Hepatocyte (in vitro differentiated cells): Measurements from ENCODE around the gene KIF6. TPM values are rescaled to one million over a fixed set of nuclear protein-coding genes. Genes with fewer than 3 reads are reported as not detected.

Experiments
- DNase-seq: peaks from one replicate; pipeline ENCODE4 v3.0.0-alpha.2; 2016; ENCODE audit warnings: low spot score
- H2AFZ ChIP-seq: fragments of 200-600 bp; sonication (generic); 2 replicates; pipeline ENCODE4 v1.6.0; 2016; ENCODE audit warnings: antibody characterized with exemption, mild to moderate bottlenecking
- H3K27ac ChIP-seq: fragments of 200-600 bp; sonication (generic); 2 replicates; pipeline ENCODE4 v1.5.1; 2016; ENCODE audit warnings: mild to moderate bottlenecking
- H3K27me3 ChIP-seq: fragments of 200-600 bp; sonication (generic); 2 replicates; pipeline ENCODE4 v1.6.1; 2016
- H3K36me3 ChIP-seq: fragments of 200-600 bp; sonication (generic); replicated peaks from 2 replicates; pipeline ENCODE4 v1.5.1; 2016; ENCODE audit warnings: low read depth; ENCODE audit not compliant: insufficient read depth
- H3K4me1 ChIP-seq: fragments of 200-600 bp; sonication (generic); 2 replicates; pipeline ENCODE4 v1.5.1; 2016; ENCODE audit warnings: mild to moderate bottlenecking, moderate library complexity; ENCODE audit not compliant: insufficient read depth
- H3K4me2 ChIP-seq: fragments of 200-600 bp; sonication (generic); 2 replicates; pipeline ENCODE4 v1.6.0; 2016
- H3K4me3 ChIP-seq: fragments of 200-600 bp; sonication (generic); 2 replicates; pipeline ENCODE4 v1.5.1; 2016; ENCODE audit warnings: mild to moderate bottlenecking
- H3K79me2 ChIP-seq: fragments of 200-600 bp; sonication (generic); 2 replicates; pipeline ENCODE4 v1.6.0; 2017; ENCODE audit warnings: mild to moderate bottlenecking
- H3K9me2 ChIP-seq: fragments of 200-600 bp; sonication (generic); replicated peaks from 2 replicates; pipeline ENCODE4 v1.6.0; 2017; ENCODE audit warnings: mild to moderate bottlenecking; ENCODE audit not compliant: insufficient read depth
- H3K9me3 ChIP-seq: fragments of 200-600 bp; sonication (generic); 2 replicates; pipeline ENCODE4 v1.5.1; 2016; ENCODE audit warnings: low read depth, mild to moderate bottlenecking
- H4K20me1 ChIP-seq: fragments of 200-600 bp; sonication (generic); 2 replicates; pipeline ENCODE4 v1.6.0; 2016; ENCODE audit warnings: mild to moderate bottlenecking; ENCODE audit not compliant: insufficient read depth, poor library complexity, severe bottlenecking
- CTCF ChIP-seq: fragments of 200-600 bp; sonication (generic); IDR thresholded peaks from 2 replicates; pipeline ENCODE4 v1.5.1; 2016; ENCODE audit warnings: antibody characterized with exemption, mild to moderate bottlenecking; ENCODE audit not compliant: poor library complexity
- EZH2 ChIP-seq: fragments of 200-600 bp; sonication (generic); IDR thresholded peaks from 2 replicates; pipeline ENCODE4 v1.6.1; 2016; ENCODE audit warnings: antibody characterized with exemption, mild to moderate bottlenecking, borderline replicate concordance
- EZH2phosphoT487 ChIP-seq: fragments of 200-600 bp; sonication (generic); IDR thresholded peaks from one replicate; pipeline ENCODE4 v1.6.1; 2018; ENCODE audit warnings: antibody characterized with exemption, mild to moderate bottlenecking, low read depth, moderate library complexity; ENCODE audit not compliant: unreplicated experiment, severe bottlenecking
- WGBS: methylation state at CpG from one replicate; pipeline ENCODE4 v1.1.6; 2016; ENCODE audit warnings: low lambda C conversion rate; ENCODE audit errors: missing lambda C conversion rate; 5-methylcytosine and 5-hydroxymethylcytosine counted together
- polyA plus RNA-seq: library from polyadenylated mRNA; unstranded; fragments of >200 nt; fragmentation: Nextera tagmentation; extraction: Ambion mirVana; gene quantifications from 2 replicates; pipeline ENCODE4 v1.2.1, GENCODE V29; 2016
- total RNA-seq: library from RNA; depleted of rRNA; stranded (reverse); fragments of >200 nt; gene quantifications from 2 replicates; pipeline ENCODE4 v1.2.3, GENCODE V29; 2014

The KIF6 gene
- total and polyA plus RNA-seq, 2 experiments from 2014 or later: 0.87 to 2.3 TPM

GRCh38 chr6:39453956-39454524 lies 271.2 kb downstream of the KIF6 start:
- Histone ChIP-seq H3K9me2 (no peaks in the 10 kb centered on the region), H3K4me2 (no peak overlapping the region), H3K4me1 (no peaks in the 10 kb centered on the region), H3K79me2 (no peaks in the 10 kb centered on the region), H3K27me3 (no peaks in the 10 kb centered on the region), H3K4me3 (no peak overlapping the region), H3K9me3 (no peaks in the 10 kb centered on the region), H4K20me1 (no peaks in the 10 kb centered on the region), H3K27ac (no peak overlapping the region), H2AFZ (no peak overlapping the region), H3K36me3 (no peaks in the 10 kb centered on the region)
- no peak for TF ChIP-seq CTCF
- TF ChIP-seq EZH2phosphoT487: no peak
- TF ChIP-seq EZH2: no peak
- whole genome bisulfite sequencing: 100% methylated on average over 2 of the region's 2 CpGs
- no peak for DNase-seq

DNA sequence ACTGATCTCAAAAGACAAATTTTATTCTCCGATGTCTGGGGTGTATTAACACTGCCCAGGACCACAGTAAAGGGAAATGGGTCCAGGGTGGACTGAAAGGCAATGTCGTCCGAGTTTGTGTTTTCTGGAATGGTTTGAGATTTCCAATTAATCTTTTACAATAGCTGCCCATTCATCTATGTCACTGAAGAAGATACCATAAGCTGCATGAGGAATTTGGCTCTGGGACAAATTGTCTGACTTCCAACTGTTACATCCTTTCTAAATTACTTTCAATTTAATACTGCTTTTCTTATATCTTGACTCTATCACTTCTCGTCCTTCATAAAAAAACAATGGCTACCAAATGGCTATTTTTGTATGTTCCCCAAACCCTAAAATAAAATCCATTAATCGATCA lies 272.0 kb downstream of the KIF6 start:
- no peaks in the 10 kb centered on the region for H4K20me1 ChIP-seq
- no peak overlapping the region for H3K27ac ChIP-seq
- no peak overlapping the region for H3K4me3 ChIP-seq
- H3K36me3 ChIP-seq: no peaks in the 10 kb centered on the region
- H3K27me3 ChIP-seq: no peaks in the 10 kb centered on the region
- H3K9me3 ChIP-seq: no peaks in the 10 kb centered on the region
- H3K4me2 ChIP-seq: no peak overlapping the region
- DNase-seq: no peak
- no peak for TF ChIP-seq EZH2phosphoT487
- TF ChIP-seq EZH2: no peak
- TF ChIP-seq CTCF: no peak
- 78% methylated on average over 5 of the region's 5 CpGs for WGBS
- H3K9me2 ChIP-seq: no peaks in the 10 kb centered on the region
- H2AFZ ChIP-seq: no peak overlapping the region
- no peaks in the 10 kb centered on the region for H3K4me1 ChIP-seq
- no peaks in the 10 kb centered on the region for H3K79me2 ChIP-seq

GRCh38 chr6:39452306-39453145 lies 272.7 kb downstream of the KIF6 start:
- TF ChIP-seq EZH2phosphoT487 (no peak), CTCF (no peak), EZH2 (no peak)
- no peak overlapping the region for H2AFZ ChIP-seq
- H3K36me3 ChIP-seq: no peaks in the 10 kb centered on the region
- 91% methylated on average over 5 of the region's 5 CpGs for WGBS
- no peak overlapping the region for H3K4me2 ChIP-seq
- no peaks in the 10 kb centered on the region for H3K9me2 ChIP-seq
- H4K20me1 ChIP-seq: no peaks in the 10 kb centered on the region
- H3K27ac ChIP-seq: no peak overlapping the region
- no peaks in the 10 kb centered on the region for H3K9me3 ChIP-seq
- no peaks in the 10 kb centered on the region for H3K27me3 ChIP-seq
- H3K4me1 ChIP-seq: no peaks in the 10 kb centered on the region
- H3K4me3 ChIP-seq: no peak overlapping the region
- no peaks in the 10 kb centered on the region for H3K79me2 ChIP-seq
- DNase-seq: no peak
